ENCODE data around the gene MAP3K2. TPM values are rescaled to one million over a fixed set of nuclear protein-coding genes. Genes with fewer than 3 reads are reported as not detected.

MAP3K2 gene, protein sequence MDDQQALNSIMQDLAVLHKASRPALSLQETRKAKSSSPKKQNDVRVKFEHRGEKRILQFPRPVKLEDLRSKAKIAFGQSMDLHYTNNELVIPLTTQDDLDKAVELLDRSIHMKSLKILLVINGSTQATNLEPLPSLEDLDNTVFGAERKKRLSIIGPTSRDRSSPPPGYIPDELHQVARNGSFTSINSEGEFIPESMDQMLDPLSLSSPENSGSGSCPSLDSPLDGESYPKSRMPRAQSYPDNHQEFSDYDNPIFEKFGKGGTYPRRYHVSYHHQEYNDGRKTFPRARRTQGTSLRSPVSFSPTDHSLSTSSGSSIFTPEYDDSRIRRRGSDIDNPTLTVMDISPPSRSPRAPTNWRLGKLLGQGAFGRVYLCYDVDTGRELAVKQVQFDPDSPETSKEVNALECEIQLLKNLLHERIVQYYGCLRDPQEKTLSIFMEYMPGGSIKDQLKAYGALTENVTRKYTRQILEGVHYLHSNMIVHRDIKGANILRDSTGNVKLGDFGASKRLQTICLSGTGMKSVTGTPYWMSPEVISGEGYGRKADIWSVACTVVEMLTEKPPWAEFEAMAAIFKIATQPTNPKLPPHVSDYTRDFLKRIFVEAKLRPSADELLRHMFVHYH
- polyA plus RNA-seq (ENCODE audit: insufficient read length): 28.5 TPM
- long read RNA-seq, donor 1: 0 reads
- long read RNA-seq, donor 2, partial matches to known transcripts: 5 of 10 reads
- long read RNA-seq, donor 2, other reads (novel, unspliced or antisense): 5 of 10 reads
- long read RNA-seq, donor 3, partial matches to known transcripts: 0 of 1 reads
- long read RNA-seq, donor 3, other reads (novel, unspliced or antisense): 0 of 1 reads
- long read RNA-seq, donor 4: 0 reads
- long read RNA-seq, donor 5, partial matches to known transcripts: 11 of 19 reads
- long read RNA-seq, donor 5, other reads (novel, unspliced or antisense): 8 of 19 reads
- long read RNA-seq, donor 6, partial matches to known transcripts: 5 of 12 reads
- long read RNA-seq, donor 6, other reads (novel, unspliced or antisense): 7 of 12 reads
- long read RNA-seq, donor 7: 0 reads
- long read RNA-seq, donor 8: 0 reads

GRCh38 chr2:127387655-127388422 lies at the start of gene MAP3K2:
TSS of gene MAP3K2 (minus strand) at chr2:127387975. CDS start at chr2:127343129, 44,846 bp downstream.
- peak; percentile 91 for DNase-seq

GRCh38 chr2:127437056-127437455 lies 49.3 kb upstream of the MAP3K2 start:
- no peak for DNase-seq

GRCh38 chr2:127434515-127434914 lies 46.7 kb upstream of the MAP3K2 start:
- DNase-seq: no peak

- DNase-seq: no peak
Observed at GRCh38 chr2:127431408-127432023, 43.7 kb upstream of the MAP3K2 start.

GRCh38 chr2:127429844-127430425 lies 42.2 kb upstream of the MAP3K2 start:
- DNase-seq: no peak

- DNase-seq: no peak
Observed at GRCh38 chr2:127429291-127429690, 41.5 kb upstream of the MAP3K2 start.

- no peak for DNase-seq
Observed at GRCh38 chr2:127428815-127429109, 41.0 kb upstream of the MAP3K2 start.

GRCh38 chr2:127428057-127428814 lies 40.5 kb upstream of the MAP3K2 start:
- no peak for DNase-seq

- DNase-seq: no peak
Observed at GRCh38 chr2:127427376-127428056, 39.7 kb upstream of the MAP3K2 start.

- no peak for DNase-seq
Observed at GRCh38 chr2:127426501-127427354, 39.0 kb upstream of the MAP3K2 start.

DNA sequence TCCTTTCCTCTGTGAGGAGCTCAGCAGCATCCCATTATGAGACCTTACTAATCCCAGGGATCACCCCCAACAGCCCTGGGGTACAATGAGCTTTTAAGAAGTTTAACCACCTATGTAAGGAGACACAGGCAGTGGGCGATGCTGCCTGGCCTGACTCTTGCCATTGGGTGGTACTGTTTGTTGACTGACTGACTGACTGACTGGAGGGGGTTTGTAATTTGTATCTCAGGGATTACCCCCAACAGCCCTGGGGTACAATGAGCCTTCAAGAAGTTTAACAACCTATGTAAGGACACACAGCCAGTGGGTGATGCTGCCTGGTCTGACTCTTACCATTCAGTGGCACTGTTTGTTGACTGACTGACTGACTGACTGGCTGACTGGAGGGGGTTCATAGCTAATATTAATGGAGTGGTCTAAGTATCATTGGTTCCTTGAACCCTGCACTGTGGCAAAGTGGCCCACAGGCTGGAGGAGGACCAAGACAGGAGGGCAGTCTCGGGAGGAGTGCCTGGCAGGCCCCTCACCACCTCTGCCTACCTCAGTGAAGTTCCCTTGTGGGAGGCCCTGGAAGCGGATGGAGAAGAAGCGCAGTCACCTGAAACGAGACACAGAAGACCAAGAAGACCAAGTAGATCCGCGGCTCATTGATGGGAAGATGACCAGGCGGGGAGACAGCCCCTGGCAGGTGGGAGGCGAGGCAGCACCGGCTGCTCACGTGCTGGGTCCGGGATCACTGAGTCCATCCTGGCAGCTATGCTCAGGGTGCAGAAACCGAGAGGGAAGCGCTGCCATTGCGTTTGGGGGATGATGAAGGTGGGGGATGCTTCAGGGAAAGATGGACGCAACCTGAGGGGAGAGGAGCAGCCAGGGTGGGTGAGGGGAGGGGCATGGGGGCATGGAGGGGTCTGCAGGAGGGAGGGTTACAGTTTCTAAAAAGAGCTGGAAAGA lies 38.0 kb upstream of the MAP3K2 start:
- no peak for DNase-seq

DNA sequence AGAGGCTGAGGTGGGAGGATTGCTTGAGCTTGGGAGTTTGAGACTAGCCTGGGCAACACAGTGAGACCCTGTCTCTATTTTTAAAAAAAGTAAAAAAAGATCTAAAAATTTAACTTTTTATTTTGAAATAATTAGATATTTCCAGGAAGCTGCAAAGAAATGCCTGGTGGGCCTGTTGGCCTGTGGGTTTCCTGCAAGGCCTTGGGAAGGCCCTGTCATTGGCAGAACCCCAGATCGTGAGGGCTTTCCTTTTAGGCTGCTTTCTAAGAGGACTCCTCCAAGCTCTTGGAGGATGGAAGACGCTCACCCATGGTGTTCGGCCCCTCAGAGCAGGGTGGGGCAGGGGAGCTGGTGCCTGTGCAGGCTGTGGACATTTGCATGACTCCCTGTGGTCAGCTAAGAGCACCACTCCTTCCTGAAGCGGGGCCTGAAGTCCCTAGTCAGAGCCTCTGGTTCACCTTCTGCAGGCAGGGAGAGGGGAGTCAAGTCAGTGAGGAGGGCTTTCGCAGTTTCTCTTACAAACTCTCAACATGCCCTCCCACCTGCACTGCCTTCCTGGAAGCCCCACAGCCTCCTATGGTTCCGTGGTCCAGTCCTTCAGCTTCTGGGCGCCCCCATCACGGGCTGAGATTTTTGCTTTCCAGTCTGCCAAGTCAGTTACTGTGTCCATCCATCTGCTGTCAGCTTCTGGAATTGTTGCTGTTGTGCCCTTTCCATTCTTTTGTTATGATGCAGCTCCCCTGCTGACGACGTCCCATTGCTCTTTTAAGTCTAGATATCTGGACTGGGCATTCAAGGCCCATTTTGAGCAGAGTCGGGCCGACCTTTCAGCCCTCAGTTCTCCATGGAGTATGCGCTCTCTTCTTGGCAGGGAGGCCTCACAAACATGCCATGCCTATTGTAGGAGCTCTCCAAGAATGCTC lies 37.1 kb upstream of the MAP3K2 start:
- DNase-seq: no peak

GRCh38 chr2:127423880-127424279 lies 36.1 kb upstream of the MAP3K2 start:
- DNase-seq: no peak

DNA sequence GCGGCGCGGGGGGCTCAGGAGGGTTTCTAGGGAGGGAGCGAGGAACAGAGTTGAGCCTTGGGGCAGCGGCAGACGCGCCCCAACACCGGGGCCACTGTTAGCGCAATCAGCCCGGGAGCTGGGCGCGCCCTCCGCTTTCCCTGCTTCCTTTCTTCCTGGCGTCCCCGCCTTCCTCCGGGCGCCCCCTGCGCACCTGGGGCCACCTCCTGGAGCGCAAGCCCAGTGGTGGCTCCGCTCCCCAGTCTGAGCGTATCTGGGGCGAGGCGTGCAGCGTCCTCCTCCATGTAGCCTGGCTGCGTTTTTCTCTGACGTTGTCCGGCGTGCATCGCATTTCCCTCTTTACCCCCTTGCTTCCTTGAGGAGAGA lies 35.7 kb upstream of the MAP3K2 start:
- no peak for DNase-seq

- DNase-seq: no peak
Observed at GRCh38 chr2:127422559-127423477, 35.0 kb upstream of the MAP3K2 start.

Measured in left kidney (tissue), 8 donors.